ENCODE measurements around the gene NOS3. TPM values are rescaled to one million over a fixed set of nuclear protein-coding genes. Genes with fewer than 3 reads are reported as not detected.
"Not testable (repeated sequence)": the region's sequence is repeated elsewhere in the genome, so short reads cannot be mapped to it uniquely, and the experiment has no call there.

Gene NOS3
- total RNA-seq, 2 experiments from 2014 or later, result 5.4 to 6.2 TPM

GRCh38 chr7:151010307-151011096 is 19.7 kb downstream of the NOS3 start:
- H3K36me3 Mint-ChIP-seq (ENCODE audit: low read depth), result peaks cover 13% of the 10 kb centered on the region
- H3K9me3 Mint-ChIP-seq, result no peaks in the 10 kb centered on the region
- peak overlapping the region; percentile 63 for H3K4me3 Mint-ChIP-seq
- DNase-seq (peak; percentile 66), ATAC-seq (peak; percentile 32)
- no peaks in the 10 kb centered on the region for H3K27me3 Mint-ChIP-seq
- H3K4me1 Mint-ChIP-seq (ENCODE audit: low read depth), result peaks cover 66% of the 10 kb centered on the region
- intact Hi-C loops (cut with micrococcal nuclease), result no loop called here
- peak overlapping the region; percentile 84 for H3K27ac Mint-ChIP-seq
- POLR2A ChIA-PET, result interaction anchor here (1.1 to 2.5 kb wide), 4 partner anchors 8 to 49 kb away, joined by 3 to 18 read pairs (median 6); partner anchors contain the start of genes ABCB8 and SLC4A2
- CTCF ChIA-PET, result interaction anchor here (0.7 to 4.3 kb wide), 16 partner anchors 8 to 134 kb away, joined by 3 to 58 read pairs (median 8); partner anchors contain the start of genes ABCB8 and AGAP3
- TF ChIP-seq, protein P1, sequence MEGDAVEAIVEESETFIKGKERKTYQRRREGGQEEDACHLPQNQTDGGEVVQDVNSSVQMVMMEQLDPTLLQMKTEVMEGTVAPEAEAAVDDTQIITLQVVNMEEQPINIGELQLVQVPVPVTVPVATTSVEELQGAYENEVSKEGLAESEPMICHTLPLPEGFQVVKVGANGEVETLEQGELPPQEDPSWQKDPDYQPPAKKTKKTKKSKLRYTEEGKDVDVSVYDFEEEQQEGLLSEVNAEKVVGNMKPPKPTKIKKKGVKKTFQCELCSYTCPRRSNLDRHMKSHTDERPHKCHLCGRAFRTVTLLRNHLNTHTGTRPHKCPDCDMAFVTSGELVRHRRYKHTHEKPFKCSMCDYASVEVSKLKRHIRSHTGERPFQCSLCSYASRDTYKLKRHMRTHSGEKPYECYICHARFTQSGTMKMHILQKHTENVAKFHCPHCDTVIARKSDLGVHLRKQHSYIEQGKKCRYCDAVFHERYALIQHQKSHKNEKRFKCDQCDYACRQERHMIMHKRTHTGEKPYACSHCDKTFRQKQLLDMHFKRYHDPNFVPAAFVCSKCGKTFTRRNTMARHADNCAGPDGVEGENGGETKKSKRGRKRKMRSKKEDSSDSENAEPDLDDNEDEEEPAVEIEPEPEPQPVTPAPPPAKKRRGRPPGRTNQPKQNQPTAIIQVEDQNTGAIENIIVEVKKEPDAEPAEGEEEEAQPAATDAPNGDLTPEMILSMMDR (IDR thresholded peaks at IDR 0.05), result no peak

- TF ChIP-seq, protein P1 (IDR thresholded peaks at IDR 0.05), result no peak
- no peaks in the 10 kb centered on the region for H3K27me3 Mint-ChIP-seq
- H3K27ac Mint-ChIP-seq, result peak overlapping the region; percentile 84
Observed at GRCh38 chr7:151011097-151011409, 20.2 kb downstream of the NOS3 start.

DNA sequence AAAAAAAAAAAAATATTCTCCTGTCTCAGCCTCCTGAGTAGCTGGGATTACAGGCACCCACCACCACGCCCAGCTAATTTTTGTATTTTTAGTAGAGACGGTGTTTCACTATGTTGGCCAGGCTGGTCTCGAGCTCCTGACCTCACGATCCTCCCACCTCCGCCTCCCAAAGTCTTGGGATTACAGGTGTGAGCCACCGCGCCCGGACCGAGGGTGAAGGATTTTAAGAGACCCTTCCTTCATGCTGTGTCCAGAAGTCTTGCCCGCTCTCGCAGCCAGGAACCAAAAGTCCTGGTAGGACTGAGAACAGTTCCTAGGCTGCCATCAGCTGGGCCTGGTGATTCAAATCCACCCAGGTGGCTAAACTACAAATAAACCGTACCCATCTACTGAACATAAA is 20.8 kb downstream of the NOS3 start:
- ChIA-PET POLR2A (interaction anchor here (0.7 to 2.2 kb wide), 3 partner anchors 17 to 32 kb away, joined by 3 to 8 read pairs (median 4); partner anchors contain the start of gene ABCB8), CTCF (interaction anchor here (1.0 to 3.6 kb wide), 4 partner anchors 11 to 113 kb away, joined by 3 to 28 read pairs (median 10); no protein-coding TSS in a partner anchor)
- H3K27me3 Mint-ChIP-seq; ATAC-seq; DNase-seq; H3K4me3 Mint-ChIP-seq; H3K9me3 Mint-ChIP-seq; H3K27ac Mint-ChIP-seq; intact Hi-C loops (cut with micrococcal nuclease): not testable (repeated sequence)
- Mint-ChIP-seq H3K36me3 (ENCODE audit: low read depth) (peaks cover 14% of the 10 kb centered on the region), H3K4me1 (ENCODE audit: low read depth) (peaks cover 72% of the 10 kb centered on the region)

More at GRCh38 chr7:151011097-151011409, 20.2 kb downstream of the NOS3 start:
- POLR2A ChIA-PET, result interaction anchor here (0.7 to 2.2 kb wide), 4 partner anchors 13 to 48 kb away, joined by 3 to 8 read pairs (median 4); partner anchors contain the start of genes ABCB8 and SLC4A2
- intact Hi-C loops (cut with micrococcal nuclease), result no loop called here
- CTCF ChIA-PET, result interaction anchor here (0.8 to 4.3 kb wide), 12 partner anchors 7 to 134 kb away, joined by 3 to 58 read pairs (median 12); partner anchors contain the start of gene AGAP3
- Mint-ChIP-seq H3K4me1 (ENCODE audit: low read depth) (peaks cover 68% of the 10 kb centered on the region), H3K4me3 (peak overlapping the region; percentile 63), H3K9me3 (no peaks in the 10 kb centered on the region), H3K36me3 (ENCODE audit: low read depth) (peaks cover 14% of the 10 kb centered on the region)
- DNase-seq, result no peak
- ATAC-seq, result no peak

- Mint-ChIP-seq H3K27me3 (no peaks in the 10 kb centered on the region), H3K36me3 (ENCODE audit: low read depth) (peaks cover 14% of the 10 kb centered on the region), H3K27ac (peak overlapping the region; percentile 50), H3K4me1 (ENCODE audit: low read depth) (peaks cover 76% of the 10 kb centered on the region), H3K4me3 (peak overlapping the region; percentile 1), H3K9me3 (no peaks in the 10 kb centered on the region)
- TF ChIP-seq, protein P1 (IDR thresholded peaks at IDR 0.05), result no peak
- DNase-seq (no peak), ATAC-seq (no peak)
- CTCF ChIA-PET, result interaction anchor here (0.9 to 8.6 kb wide), 7 partner anchors 10 to 114 kb away, joined by 3 to 73 read pairs (median 6); partner anchors contain the start of gene ABCB8
- POLR2A ChIA-PET, result interaction anchor here (0.7 to 2.2 kb wide), 4 partner anchors 10 to 33 kb away, joined by 3 to 8 read pairs (median 4); partner anchors contain the start of gene ABCB8
- intact Hi-C loops (cut with micrococcal nuclease), result no loop called here
Observed at GRCh38 chr7:151012031-151012692, 21.3 kb downstream of the NOS3 start.

DNA sequence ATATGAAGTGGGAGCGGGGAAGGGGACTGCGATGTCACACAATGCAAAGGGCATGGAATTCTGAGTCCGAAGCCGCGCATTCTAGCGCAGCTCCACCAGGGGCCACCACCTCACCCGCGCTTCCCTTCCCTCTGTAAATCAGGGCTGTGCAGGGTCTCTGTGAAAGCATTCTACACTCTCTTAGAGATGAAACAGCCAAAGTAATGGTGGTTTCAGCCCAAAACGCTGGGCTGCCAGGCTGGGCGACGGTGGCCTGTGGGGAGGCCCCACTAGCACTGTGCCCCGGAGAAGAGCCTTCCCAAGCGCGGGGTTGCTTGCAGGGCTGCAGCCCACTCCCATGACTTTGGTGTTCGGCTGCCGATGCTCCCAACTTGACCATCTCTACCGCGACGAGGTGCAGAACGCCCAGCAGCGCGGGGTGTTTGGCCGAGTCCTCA is 22.1 kb downstream of the NOS3 start:
- intact Hi-C loops (cut with micrococcal nuclease), result no loop called here
- ATAC-seq (no peak), DNase-seq (no peak)
- peaks cover 1% of the 10 kb centered on the region for H3K27me3 Mint-ChIP-seq
- TF ChIP-seq, protein P1 (IDR thresholded peaks at IDR 0.05), result peak; percentile 51
- peaks cover 76% of the 10 kb centered on the region for H3K4me1 Mint-ChIP-seq (ENCODE audit: low read depth)
- ChIA-PET CTCF (interaction anchor here (0.9 to 8.6 kb wide), 6 partner anchors 17 to 98 kb away, joined by 3 to 73 read pairs (median 6); partner anchors contain the start of gene ABCB8), POLR2A (interaction anchor here (0.8 kb wide), 1 partner anchor 9 kb away, joined by 3 read pairs; no protein-coding TSS in a partner anchor)
- H3K4me3 Mint-ChIP-seq, result peak overlapping the region; percentile 1
- H3K27ac Mint-ChIP-seq, result peak overlapping the region; percentile 50
- peaks cover 14% of the 10 kb centered on the region for H3K36me3 Mint-ChIP-seq (ENCODE audit: low read depth)
- H3K9me3 Mint-ChIP-seq, result no peaks in the 10 kb centered on the region
